Naive thymus-derived CD8-positive, alpha-beta T cell (primary cell): Measurements from ENCODE around the gene TRIM14. TPM values are rescaled to one million over a fixed set of nuclear protein-coding genes. Genes with fewer than 3 reads are reported as not detected.
A peak's percentile ranks its signal among the peaks of the same experiment; 100 is the strongest.

Experiments
- ATAC-seq, 2 donors: fragments of 150-1000 bp; cut with Tn5 transposase in 1 of 2; sonication (Bioruptor Pico), chemical (Tn5 transposase) in 1 of 2; 1 replicate in 1 of 2; 2 replicates in 1 of 2; pipeline ENCODE4 v1.10.0; 2021; ENCODE audit warnings: mild to moderate bottlenecking in 2 of 2, moderate library complexity in 2 of 2
- POLR2A ChIA-PET: fragments of 350-600 bp; sonication (Branson Sonifier 250); formaldehyde crosslinking; loops from one replicate; lab custom pipeline; 2021; ENCODE audit warnings: antibody characterized with exemption; lab: Charles Lee
- DNase-seq, 10 donors: peaks; one replicate each; pipeline versions ENCODE4 v3.0.0 to v3.0.0-alpha.2; 2020 to 2022
- H3K27ac Mint-ChIP-seq, 10 donors: one replicate each; pipeline ENCODE4 v1.8.0; 2020 to 2022; ENCODE audit warnings: mild to moderate bottlenecking in 10 of 10, mixed read lengths in 10 of 10, moderate library complexity in 4 of 10, inconsistent platforms in 1 of 10
- H3K27me3 Mint-ChIP-seq, 5 donors: one replicate each; pipeline ENCODE4 v1.8.0; 2021 to 2022; ENCODE audit warnings: mixed read lengths in 5 of 5
- H3K36me3 Mint-ChIP-seq, 3 donors: one replicate each; pipeline ENCODE4 v1.8.0; 2020 to 2022; ENCODE audit warnings: mixed read lengths in 3 of 3, mild to moderate bottlenecking in 2 of 3, inconsistent platforms in 1 of 3
- H3K4me1 Mint-ChIP-seq, 4 donors: one replicate each; pipeline ENCODE4 v1.8.0; 2021 to 2022; ENCODE audit warnings: mixed read lengths in 4 of 4
- H3K4me3 Mint-ChIP-seq, 10 donors: one replicate each; pipeline ENCODE4 v1.8.0; 2020 to 2022; ENCODE audit warnings: mild to moderate bottlenecking in 10 of 10, mixed read lengths in 10 of 10, moderate library complexity in 6 of 10, inconsistent platforms in 1 of 10
- H3K9me3 Mint-ChIP-seq, 9 donors: one replicate each; pipeline ENCODE4 v1.8.0; 2020 to 2022; ENCODE audit warnings: mixed read lengths in 9 of 9, mild to moderate bottlenecking in 3 of 9, inconsistent platforms in 1 of 9, moderate library complexity in 1 of 9
- polyA plus RNA-seq, 3 donors: library from polyadenylated mRNA; unstranded; fragments of 300-500 nt; fragmentation: Illumina TruSeq; gene quantifications; one replicate each; pipeline ENCODE4 v1.2.3, GENCODE V29; 2021
- total RNA-seq, 8 experiments: library from RNA in 2 of 8; stranded (reverse) in 2 of 8; gene quantifications; one replicate each; pipeline ENCODE4 v1.2.3 and lab custom pipeline; 2021 to 2026

TRIM14 gene
- 10 to 100 TPM; 76.9 to 78.1 TPM for total RNA-seq
- 10 to 100 TPM; 48.7 to 84.0 (median 68.4) TPM for polyA plus RNA-seq
- 19.3 to 61.0 (median 43.4) reads per million in 6 experiments for total RNA-seq (lab: John Stamatoyannopoulos, UW)

GRCh38 chr9:98118640-98119601, at the start of gene TRIM14:
TRIM14 (minus strand) TSS chr9:98119222; CDS start chr9:98119188, 34 bp downstream.
- POLR2A ChIA-PET, result interaction anchor here (0.7 to 8.0 kb wide), 17 partner anchors 9 to 212 kb away, joined by 3 to 238 read pairs (median 7); partner anchors contain the start of genes ANP32B, CORO2A, NANS and TBC1D2

GRCh38 chr9:98168153-98168780, 49.2 kb upstream of the TRIM14 start:
- Mint-ChIP-seq H3K27ac (peak overlapping the region in 7 of 10 donors; percentile 15 to 81 (median 44)), H3K4me3 (no peak overlapping the region), H3K4me1 (peaks cover 37 to 85% (median 72%) of the 10 kb centered on the region in 4 donors), H3K36me3 (peaks cover 0 to 4% (median 2%) of the 10 kb centered on the region in 3 donors), H3K27me3 (no peaks in the 10 kb centered on the region), H3K9me3 (no peaks in the 10 kb centered on the region)
- ATAC-seq, result no peak
- POLR2A ChIA-PET, result interaction anchor here (0.8 kb wide), 1 partner anchor 13 kb away, joined by 3 read pairs; no protein-coding TSS in a partner anchor
- DNase-seq, result no peak

More at GRCh38 chr9:98118640-98119601, at the start of gene TRIM14:
- Mint-ChIP-seq H3K27ac (peak within 1 kb of the TSS; percentile 92 to 99 (median 96)), H3K36me3 (peaks cover 4 to 27% (median 10%) of the 10 kb centered on the region in 3 donors), H3K27me3 (no peaks in the 10 kb centered on the region), H3K9me3 (no peaks in the 10 kb centered on the region), H3K4me3 (peak within 1 kb of the TSS; percentile 86 to 99 (median 92)), H3K4me1 (peaks cover 23 to 65% (median 55%) of the 10 kb centered on the region in 4 donors)
- DNase-seq (peak in 8 of 10 donors; percentile 21 to 59 (median 46)), ATAC-seq (peak; percentile 50 to 67)

- H3K9me3 Mint-ChIP-seq, result no peaks in the 10 kb centered on the region
- peak overlapping the region in 3 of 10 donors; percentile 47 to 74 (median 70) for H3K27ac Mint-ChIP-seq
These were observed 45.9 kb upstream of the TRIM14 start for GRCh38 chr9:98164912-98165311.

GRCh38 chr9:98162613-98163012, 43.6 kb upstream of the TRIM14 start:
- no peaks in the 10 kb centered on the region for H3K27me3 Mint-ChIP-seq
- no peak overlapping the region for H3K4me3 Mint-ChIP-seq
- peak overlapping the region in 4 of 10 donors; percentile 23 to 73 (median 42) for H3K27ac Mint-ChIP-seq
- ATAC-seq, result no peak
- no peaks in the 10 kb centered on the region for H3K9me3 Mint-ChIP-seq
- POLR2A ChIA-PET, result interaction anchor here (1.0 kb wide), 1 partner anchor 27 kb away, joined by 3 read pairs; no protein-coding TSS in a partner anchor
- no peak for DNase-seq
- peaks cover 46 to 85% (median 62%) of the 10 kb centered on the region in 4 donors for H3K4me1 Mint-ChIP-seq
- H3K36me3 Mint-ChIP-seq, result peaks cover 0 to 10% (median 2%) of the 10 kb centered on the region in 3 donors

More at GRCh38 chr9:98164912-98165311, 45.9 kb upstream of the TRIM14 start:
- no peaks in the 10 kb centered on the region for H3K27me3 Mint-ChIP-seq
- no peak for ATAC-seq
- H3K4me1 Mint-ChIP-seq, result peaks cover 38 to 86% (median 65%) of the 10 kb centered on the region in 4 donors
- peaks cover 0 to 5% (median 2%) of the 10 kb centered on the region in 3 donors for H3K36me3 Mint-ChIP-seq
- POLR2A ChIA-PET, result no interaction called here
- no peak for DNase-seq
- no peak overlapping the region for H3K4me3 Mint-ChIP-seq

GRCh38 chr9:98161851-98162250, 42.8 kb upstream of the TRIM14 start:
- POLR2A ChIA-PET, result interaction anchor here (0.8 to 1.0 kb wide), 2 partner anchors 27 to 43 kb away, joined by 3 read pairs; partner anchors contain the start of gene TRIM14
- Mint-ChIP-seq H3K4me3 (no peak overlapping the region), H3K27ac (peak overlapping the region in 1 of 10 donors; percentile 56), H3K36me3 (peaks cover 0 to 17% (median 0%) of the 10 kb centered on the region in 3 donors), H3K4me1 (peaks cover 44 to 77% (median 59%) of the 10 kb centered on the region in 4 donors), H3K9me3 (no peaks in the 10 kb centered on the region), H3K27me3 (no peaks in the 10 kb centered on the region)
- DNase-seq (no peak), ATAC-seq (no peak)

GRCh38 chr9:98159790-98160189, 40.8 kb upstream of the TRIM14 start:
- no peaks in the 10 kb centered on the region for H3K27me3 Mint-ChIP-seq
- no peak for ATAC-seq
- peaks cover 32 to 60% (median 47%) of the 10 kb centered on the region in 4 donors for H3K4me1 Mint-ChIP-seq

GRCh38 chr9:98159301-98159700, 40.3 kb upstream of the TRIM14 start:
- H3K4me1 Mint-ChIP-seq, result peaks cover 32 to 56% (median 42%) of the 10 kb centered on the region in 4 donors
- H3K9me3 Mint-ChIP-seq, result no peaks in the 10 kb centered on the region
- DNase-seq, result no peak
- peak overlapping the region in 9 of 10 donors; percentile 37 to 94 (median 71) for H3K27ac Mint-ChIP-seq
- peak overlapping the region in 4 of 10 donors; percentile 2 to 33 (median 28) for H3K4me3 Mint-ChIP-seq
- no peaks in the 10 kb centered on the region for H3K27me3 Mint-ChIP-seq
- H3K36me3 Mint-ChIP-seq, result peaks cover 0 to 36% (median 7%) of the 10 kb centered on the region in 3 donors
- ATAC-seq, result no peak
- POLR2A ChIA-PET, result interaction anchor here (0.6 to 1.2 kb wide), 2 partner anchors 10 to 173 kb away, joined by 3 to 4 read pairs; no protein-coding TSS in a partner anchor

More at GRCh38 chr9:98159790-98160189, 40.8 kb upstream of the TRIM14 start:
- no peak for DNase-seq
- Mint-ChIP-seq H3K4me3 (peak overlapping the region in 4 of 10 donors; percentile 2 to 31 (median 16)), H3K27ac (peak overlapping the region in 9 of 10 donors; percentile 8 to 94 (median 71)), H3K36me3 (peaks cover 0 to 31% (median 4%) of the 10 kb centered on the region in 3 donors), H3K9me3 (no peaks in the 10 kb centered on the region)
- POLR2A ChIA-PET, result interaction anchor here (1.2 kb wide), 1 partner anchor 10 kb away, joined by 4 read pairs; no protein-coding TSS in a partner anchor

GRCh38 chr9:98158071-98158831, 39.2 kb upstream of the TRIM14 start:
- Mint-ChIP-seq H3K4me1 (peaks cover 24 to 45% (median 33%) of the 10 kb centered on the region in 4 donors), H3K4me3 (peak overlapping the region in 5 of 10 donors; percentile 3 to 70 (median 34)), H3K9me3 (no peaks in the 10 kb centered on the region), H3K36me3 (peaks cover 0 to 43% (median 7%) of the 10 kb centered on the region in 3 donors), H3K27ac (peak overlapping the region; percentile 16 to 94 (median 63)), H3K27me3 (no peaks in the 10 kb centered on the region)
- POLR2A ChIA-PET, result no interaction called here
- ATAC-seq (peak in 1 of 2 donors; percentile 74), DNase-seq (peak in 2 of 10 donors; percentile 14 to 24)

GRCh38 chr9:98157372-98157771, 38.4 kb upstream of the TRIM14 start:
- no peak for ATAC-seq
- Mint-ChIP-seq H3K4me3 (no peak overlapping the region), H3K36me3 (peaks cover 0 to 49% (median 7%) of the 10 kb centered on the region in 3 donors), H3K9me3 (no peaks in the 10 kb centered on the region), H3K27ac (peak overlapping the region in 3 of 10 donors; percentile 29 to 57 (median 41)), H3K4me1 (peaks cover 24 to 40% (median 30%) of the 10 kb centered on the region in 4 donors), H3K27me3 (no peaks in the 10 kb centered on the region)
- POLR2A ChIA-PET, result no interaction called here
- no peak for DNase-seq

- ATAC-seq, result no peak
- Mint-ChIP-seq H3K4me1 (peaks cover 14 to 25% (median 19%) of the 10 kb centered on the region in 4 donors), H3K9me3 (no peaks in the 10 kb centered on the region), H3K27me3 (no peaks in the 10 kb centered on the region), H3K27ac (peak overlapping the region in 1 of 10 donors; percentile 40), H3K4me3 (no peak overlapping the region), H3K36me3 (peaks cover 0 to 65% (median 11%) of the 10 kb centered on the region in 3 donors)
- POLR2A ChIA-PET, result no interaction called here
- no peak for DNase-seq
These were observed 35.7 kb upstream of the TRIM14 start for GRCh38 chr9:98154678-98155077.

GRCh38 chr9:98152526-98152925, 33.5 kb upstream of the TRIM14 start:
- no peaks in the 10 kb centered on the region for H3K27me3 Mint-ChIP-seq
- H3K4me3 Mint-ChIP-seq, result no peak overlapping the region
- peak overlapping the region in 2 of 10 donors; percentile 39 to 73 for H3K27ac Mint-ChIP-seq
- peaks cover 2 to 5% (median 4%) of the 10 kb centered on the region in 4 donors for H3K4me1 Mint-ChIP-seq
- ATAC-seq (no peak), DNase-seq (no peak)
- H3K36me3 Mint-ChIP-seq, result peaks cover 0 to 75% (median 11%) of the 10 kb centered on the region in 3 donors
- POLR2A ChIA-PET, result no interaction called here
- H3K9me3 Mint-ChIP-seq, result no peaks in the 10 kb centered on the region
